Renal cortical epithelial cell (primary cell): Measurements from ENCODE around the gene DIAPH3. TPM values are rescaled to one million over a fixed set of nuclear protein-coding genes. Genes with fewer than 3 reads are reported as not detected.
A peak's percentile ranks its signal among the peaks of the same experiment; 100 is the strongest.
"Not testable (repeated sequence)": the region's sequence is repeated elsewhere in the genome, so short reads cannot be mapped to it uniquely, and the experiment has no call there.

Experiments
- DNase-seq: peaks from one replicate; pipeline ENCODE4 v3.0.0-alpha.2; 2011; ENCODE audit warnings: low read depth
- total RNA-seq: library from RNA; depleted of rRNA; stranded (reverse); fragments of >200 nt; gene quantifications from 2 replicates; pipeline ENCODE4 v1.2.3, GENCODE V29; 2014

DIAPH3 gene
- total RNA-seq, 1 donor from 2014 or later, result 20.8 TPM

DNA sequence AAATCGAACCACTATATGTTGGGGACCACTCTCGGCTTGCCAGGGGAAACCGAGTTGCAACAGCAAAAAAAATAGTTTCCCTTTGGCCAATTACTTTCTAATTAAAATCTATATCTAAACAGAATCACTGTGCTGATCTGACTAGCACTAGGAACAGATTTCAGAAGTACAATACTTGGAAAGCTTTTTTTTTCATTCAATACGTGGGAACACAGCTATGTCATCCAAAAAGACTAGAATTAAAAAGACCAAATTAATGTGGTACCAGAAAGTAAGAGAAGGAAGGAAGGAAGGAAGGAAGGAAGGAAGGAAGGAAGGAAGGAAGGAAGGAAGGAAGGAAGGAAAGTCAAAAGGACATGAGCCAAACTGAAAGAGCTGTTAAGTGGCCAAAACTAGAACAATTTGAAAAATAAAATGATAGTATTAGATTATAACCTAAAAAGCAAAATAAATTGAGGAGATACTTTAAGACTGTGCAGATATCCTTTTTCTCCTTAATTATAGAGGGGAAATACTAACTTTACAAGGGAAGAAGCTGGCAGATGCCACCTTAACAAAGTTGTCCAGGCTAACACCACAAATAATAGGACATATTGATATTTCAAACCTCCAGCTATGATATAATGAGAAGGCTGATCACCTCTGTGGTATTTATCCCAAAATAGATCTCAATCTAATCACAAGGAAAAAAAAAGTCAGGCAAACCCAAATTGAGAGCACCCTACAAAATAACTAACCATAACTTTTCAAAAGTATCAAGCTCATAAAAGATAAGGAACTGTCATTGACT, 63.9 kb downstream of the DIAPH3 start:
- no peak for DNase-seq

DNA sequence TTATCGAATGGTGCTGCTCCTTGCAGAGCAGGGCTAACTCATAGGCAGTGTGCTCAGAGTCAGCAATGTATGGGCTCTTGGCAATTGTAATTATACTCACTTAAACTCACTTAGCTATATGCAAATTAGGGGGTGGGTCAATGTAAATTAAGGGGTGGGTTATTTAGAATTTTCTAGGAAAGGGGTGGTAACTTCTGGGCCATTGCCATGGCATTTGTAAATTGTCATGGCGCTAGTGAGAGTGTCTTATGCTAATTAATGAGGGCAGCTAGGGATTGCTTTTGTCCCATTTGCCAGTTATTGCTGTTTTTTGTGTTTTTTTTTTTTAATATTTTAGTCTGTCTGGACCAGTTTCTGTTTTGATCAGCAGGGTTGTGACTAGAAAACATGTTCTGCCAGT, 68.4 kb downstream of the DIAPH3 start:
- no peak for DNase-seq

DNA sequence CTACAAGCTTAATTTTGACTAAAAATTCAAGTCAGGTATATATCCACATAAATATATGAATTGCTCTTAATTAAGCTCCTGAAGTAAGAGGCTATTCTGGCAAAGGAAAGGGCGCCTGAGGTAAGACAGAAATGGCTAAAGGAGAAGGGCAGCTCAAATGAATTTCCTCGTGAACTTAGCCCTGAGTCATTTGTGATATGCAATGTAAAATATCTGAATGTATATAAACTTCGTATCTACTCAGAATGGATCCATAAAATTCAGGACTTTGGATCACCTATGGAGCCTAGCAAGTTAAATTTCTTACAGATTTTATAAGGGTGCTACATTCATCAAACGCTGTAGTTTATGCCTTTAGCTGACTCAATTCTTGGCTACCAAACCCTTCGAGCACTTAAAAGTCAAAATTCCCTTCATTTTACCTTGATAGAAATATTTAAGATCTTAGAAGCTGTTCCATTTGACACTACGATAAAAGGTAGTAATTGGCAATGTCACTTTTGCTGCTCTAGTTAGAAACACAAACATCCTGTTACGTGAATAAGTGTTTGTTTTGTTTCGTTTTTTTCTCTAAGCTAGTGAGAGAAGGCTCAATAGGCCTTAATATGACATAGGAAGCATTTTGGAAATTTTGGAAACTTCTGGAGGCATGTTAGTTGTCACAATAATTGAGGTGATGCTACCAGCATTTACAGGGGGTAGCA, 69.2 kb downstream of the DIAPH3 start:
- no peak for DNase-seq

DNA sequence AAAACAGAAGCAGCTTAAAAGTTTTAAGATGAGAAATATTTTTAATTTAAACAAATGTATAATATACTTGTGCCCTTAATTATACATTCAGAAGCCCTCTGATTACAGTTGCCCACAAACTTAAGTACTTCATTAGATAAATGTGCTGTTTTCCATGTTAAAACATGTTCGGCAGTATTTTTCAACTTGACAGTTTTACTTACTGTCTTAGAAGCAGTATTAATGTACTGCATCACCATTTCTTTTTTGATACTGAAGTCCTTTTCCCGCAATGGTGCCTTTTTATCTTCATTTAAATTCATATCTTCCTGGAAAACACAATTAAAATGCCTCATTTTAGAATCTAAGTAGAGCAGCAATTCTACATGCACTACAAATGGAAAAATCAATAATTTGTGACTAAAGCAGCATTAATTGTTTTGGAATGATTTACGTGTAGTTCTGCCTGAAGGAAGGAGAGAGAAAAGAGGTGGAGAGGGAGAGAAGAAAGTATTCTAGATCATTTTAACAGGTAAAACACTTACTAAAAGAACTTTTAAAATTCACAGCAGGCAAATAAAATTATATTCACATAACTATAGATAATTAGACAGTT, 70.2 kb downstream of the DIAPH3 start:
- DNase-seq, result no peak

DNA sequence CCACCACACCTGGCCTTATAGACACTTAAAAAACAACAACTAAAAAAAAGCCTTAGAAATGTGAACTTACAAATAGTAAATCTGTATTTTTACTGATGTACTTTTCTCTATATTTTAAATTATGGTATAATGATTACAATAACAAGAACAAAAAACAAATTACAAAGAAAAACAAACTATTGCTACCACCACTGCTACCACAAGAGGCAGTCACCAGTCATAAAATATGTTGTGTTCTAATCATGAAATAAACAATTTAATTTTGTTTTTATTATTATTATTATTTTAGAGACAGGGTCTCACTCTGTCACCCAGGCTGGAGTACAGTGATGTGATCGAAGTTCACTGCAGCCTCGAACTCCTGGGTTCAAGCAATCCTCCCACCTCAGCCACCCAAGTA, 72.2 kb downstream of the DIAPH3 start:
- no peak for DNase-seq

DNA sequence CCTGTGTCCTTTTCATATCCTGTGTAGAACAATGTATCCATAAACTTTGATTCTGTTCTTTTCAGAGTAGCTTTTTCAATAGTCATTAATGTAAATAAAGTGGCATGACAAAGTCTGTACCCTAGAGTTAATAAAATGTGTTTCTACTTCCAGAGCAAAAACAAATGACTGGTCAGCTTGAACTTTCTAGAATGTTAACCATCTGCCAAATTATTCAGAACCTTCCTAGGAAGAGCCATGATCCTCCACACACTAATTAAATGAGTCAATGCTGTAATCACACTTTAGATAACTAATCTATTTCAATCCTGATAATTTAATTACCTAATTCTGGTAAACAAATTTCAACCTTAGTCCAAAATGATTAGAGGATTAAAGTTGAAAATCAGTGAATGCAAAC, 73.2 kb downstream of the DIAPH3 start:
- peak; percentile 63 for DNase-seq

DNA sequence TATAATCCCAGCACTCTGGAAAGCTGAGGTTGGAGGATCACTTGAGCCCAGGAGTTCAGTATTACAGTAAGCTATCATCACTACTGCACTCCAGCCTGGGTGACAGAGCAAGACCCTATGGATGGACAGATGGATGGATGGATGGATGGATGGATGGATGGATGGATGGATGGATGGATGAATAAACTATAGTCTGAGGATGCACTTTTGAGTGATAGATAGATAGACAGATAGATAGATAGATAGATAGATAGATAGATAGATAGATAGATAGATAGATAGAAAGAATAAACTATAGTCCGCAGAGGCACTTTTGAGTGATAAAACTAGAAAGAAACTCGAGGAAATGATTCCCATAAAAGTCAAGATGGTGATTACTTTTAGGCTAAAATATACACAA, 79.9 kb downstream of the DIAPH3 start:
- DNase-seq, result not testable (repeated sequence)

DNA sequence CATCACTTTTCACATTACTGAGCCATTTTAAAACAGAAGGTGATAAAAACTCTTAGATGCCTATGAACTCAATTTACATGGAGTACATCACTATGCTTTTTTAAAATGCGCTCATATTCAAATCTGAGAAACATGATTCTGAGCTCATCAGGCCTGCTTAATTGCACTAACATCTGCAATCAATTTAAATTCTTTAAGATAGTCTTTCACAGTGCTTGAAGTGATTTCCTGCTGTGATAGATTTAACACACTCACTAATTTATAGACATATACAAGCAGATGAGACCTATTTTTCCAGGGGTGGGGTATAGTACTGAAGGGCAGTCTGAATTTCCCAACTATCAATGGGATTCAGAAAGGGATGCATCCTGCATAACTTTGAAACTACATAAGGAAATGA, 82.9 kb downstream of the DIAPH3 start:
- no peak for DNase-seq

DNA sequence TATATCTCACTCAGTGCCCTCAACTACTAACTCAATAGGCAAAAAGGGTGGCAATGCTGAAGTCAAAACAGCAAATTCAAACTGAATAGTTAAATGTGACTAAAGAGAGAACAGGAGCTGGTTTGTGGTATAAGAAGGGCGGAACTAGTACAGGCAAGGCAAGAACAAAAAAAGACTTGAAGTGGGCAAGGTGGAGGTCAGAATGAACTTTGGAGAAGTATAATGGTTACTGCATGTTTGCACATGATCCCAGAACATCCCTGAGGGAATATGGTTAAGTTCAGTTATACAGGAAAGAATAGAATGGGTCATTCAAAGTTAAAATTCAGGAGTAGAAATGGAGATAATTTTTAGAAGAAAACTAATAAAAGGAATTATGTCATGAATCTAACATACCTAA, 85.5 kb downstream of the DIAPH3 start:
- no peak for DNase-seq

DNA sequence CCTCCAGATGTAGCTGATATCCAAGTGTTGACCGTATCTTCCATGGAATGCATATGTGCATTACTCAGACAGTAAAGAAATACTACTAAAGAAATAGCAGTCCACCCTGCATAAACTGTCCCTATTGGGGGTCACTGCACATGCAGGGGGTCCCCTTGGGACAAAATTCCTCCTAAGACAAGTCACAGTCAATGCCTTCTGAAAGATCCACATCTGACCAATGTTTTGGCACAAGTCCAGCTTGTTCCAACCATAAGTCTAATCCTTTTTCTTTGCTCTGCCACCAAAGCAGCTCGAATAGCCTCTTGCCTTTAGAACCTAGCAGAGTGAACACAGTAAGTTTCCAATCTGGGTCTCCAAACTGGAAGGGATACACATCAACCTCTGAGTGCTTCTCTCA, 87.9 kb downstream of the DIAPH3 start:
- DNase-seq, result no peak

DNA sequence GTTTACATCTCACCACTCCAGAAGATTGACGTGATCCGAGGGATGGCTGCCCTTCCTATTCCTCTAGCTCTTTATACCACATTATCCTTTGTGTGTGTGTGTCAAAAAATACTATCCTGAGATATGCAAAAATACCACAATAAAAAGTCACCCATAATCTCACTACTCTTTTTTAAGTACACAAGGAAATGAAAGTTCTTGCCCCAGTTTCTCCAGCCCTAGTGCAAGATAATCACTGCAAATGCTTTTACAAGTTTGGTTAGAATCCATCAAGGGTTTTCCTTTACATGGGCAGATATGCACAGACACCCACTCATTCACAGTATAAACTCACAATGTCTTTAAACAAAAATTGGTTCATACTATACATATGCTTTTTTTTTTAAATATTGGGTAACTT, 89.3 kb downstream of the DIAPH3 start:
- DNase-seq, result no peak

DNA sequence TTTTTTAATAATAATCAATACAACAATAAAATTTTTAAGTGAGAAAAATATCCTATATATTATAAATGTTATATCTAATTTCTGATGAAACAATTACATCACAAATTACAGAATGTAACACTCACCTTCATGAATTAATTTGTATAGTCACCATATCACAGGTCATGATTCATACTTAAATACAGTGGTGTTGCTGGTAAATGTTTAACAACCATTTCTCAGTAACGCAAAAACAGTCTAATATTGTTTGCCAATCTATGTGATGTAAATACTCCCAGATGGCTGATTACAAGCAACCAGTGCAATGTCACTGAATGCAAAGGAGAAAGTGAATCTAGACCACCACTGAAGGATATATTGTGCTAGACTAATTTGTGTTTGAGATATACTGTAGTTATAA, 97.5 kb downstream of the DIAPH3 start:
- DNase-seq, result peak; percentile 68

DNA sequence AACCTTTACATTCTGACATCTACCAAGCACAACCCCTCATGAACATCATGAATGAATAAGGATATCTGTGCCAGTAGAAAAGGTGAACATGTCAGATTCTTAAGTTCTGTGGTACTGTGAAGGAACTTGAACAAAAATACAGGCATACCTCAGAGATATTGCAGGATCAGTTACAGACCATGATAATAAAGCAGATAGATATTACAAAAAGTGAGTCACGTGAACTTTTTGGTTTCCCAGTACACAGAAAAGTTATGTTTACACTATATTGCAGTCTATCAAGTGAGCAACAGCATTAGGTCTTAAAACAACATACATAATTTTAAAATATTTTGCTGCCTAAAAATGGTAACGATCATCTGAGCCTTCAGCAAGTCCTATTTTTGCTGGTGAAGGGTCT, 101.2 kb downstream of the DIAPH3 start:
- no peak for DNase-seq

DNA sequence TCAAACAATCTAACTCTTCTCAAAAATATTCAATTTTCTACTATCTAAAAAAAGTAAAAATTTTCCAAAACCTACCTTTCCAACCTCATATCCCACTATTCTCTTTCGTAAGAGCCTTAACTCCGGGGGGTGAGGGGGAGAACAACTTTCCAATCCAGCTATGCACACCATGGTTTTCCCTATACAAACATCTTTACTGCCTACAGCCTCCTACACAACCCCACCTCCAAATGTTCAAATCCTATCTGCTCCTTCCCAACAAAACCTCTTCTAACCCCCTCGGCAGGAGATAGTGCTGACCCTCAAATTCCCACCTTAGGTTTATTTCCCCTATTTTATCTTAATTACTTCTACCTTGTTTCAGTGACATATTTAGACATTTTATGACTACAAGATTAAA, 102.0 kb downstream of the DIAPH3 start:
- DNase-seq, result no peak

DNA sequence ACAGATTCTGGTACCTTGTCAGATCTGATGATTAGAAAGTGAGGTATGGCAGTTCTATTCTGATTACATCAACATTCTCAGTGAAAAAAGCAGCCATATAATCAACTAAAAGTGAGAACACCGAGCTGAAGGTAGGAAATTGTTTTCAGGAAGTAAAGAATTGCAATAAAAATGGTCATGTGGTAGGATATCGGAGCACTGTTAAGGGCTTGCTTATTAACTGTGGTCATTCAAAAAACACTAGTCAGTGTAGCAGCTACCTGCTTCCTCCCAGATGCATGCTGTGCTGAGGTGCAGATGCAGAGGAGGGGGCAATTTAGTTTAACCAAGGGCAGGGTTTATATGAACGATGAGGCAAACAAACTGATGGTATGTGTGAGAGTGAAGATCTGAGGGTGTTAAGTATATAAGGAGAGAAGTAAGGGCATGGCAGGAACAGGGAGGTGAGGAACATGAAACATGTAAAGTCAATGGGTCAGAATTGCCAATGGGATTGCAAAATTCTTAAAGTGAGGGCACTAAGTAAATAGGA, 111.9 kb downstream of the DIAPH3 start:
- DNase-seq, result peak; percentile 13

DNA sequence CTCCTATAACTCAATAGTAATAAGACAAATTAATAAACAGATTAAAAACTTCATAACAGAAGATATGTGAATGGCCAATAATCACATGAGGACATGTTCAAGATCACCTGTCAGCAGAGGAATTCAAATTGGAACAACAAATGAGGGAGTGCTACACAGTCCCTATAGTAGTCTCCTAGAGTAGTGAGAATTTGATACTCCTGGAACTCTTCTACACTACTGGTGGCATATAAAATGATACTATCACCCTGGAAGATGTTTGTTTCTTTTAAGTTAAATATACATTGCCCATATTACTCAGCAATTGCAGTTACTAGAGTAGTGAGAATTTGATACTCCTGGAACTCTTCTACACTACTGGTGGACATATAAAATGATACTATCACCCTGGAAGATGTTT, 115.4 kb downstream of the DIAPH3 start:
- DNase-seq, result not testable (repeated sequence)

DNA sequence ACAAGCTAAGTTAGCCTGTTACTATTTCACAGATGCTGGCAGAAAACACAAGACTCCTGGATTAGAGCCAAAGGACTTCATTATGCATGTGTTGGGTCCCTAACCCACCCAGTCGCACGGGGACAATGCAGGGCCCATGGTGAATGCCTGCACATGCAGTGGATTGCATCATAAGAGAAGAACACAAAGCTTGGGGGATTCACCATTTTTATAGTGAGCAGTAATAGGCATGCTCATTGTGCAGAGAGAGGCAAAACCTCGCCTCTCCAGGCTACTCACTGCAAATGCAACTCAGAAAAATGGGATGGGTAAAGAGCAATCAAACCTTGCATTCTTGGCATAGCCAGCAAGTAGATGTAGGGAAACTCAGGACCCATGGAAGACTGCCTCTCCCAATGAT, 115.8 kb downstream of the DIAPH3 start:
- peak; percentile 50 for DNase-seq

DNA sequence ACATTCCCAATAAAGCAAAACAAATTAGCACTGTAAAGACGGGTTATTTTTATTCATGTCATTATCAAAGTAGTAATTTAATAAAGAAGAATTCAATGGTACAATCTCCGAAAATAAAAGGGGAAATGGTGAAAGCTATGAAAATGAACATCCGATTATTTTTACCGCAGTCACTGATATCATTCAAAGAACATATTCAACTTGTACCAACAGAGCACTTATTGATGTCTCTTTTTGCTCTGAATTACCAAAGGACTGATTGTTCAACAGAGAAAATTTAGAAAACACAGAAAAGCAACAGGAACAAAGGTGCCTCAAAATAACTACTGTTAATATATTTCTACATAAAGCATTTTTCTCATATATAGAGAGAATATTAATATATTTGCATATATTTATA, 119.4 kb downstream of the DIAPH3 start:
- DNase-seq, result no peak

DNA sequence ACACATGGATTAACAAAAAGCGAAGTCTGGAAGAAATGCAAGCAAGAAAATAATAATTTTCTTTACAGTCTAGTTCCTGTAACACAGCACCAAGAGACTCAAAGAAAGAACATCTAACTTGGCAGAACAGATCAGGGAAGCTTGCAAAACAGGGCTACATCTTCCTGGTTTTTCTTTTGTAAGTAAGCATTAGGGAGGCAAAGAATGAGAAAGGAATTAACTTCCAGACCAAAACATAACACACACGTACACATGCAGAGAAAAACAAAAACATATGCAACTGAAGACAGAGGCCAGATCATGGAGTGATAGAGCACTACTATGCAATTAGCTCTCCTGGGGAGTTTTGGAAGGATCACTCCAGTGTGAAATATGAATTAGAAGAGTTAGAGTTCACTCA, 120.5 kb downstream of the DIAPH3 start:
- DNase-seq, result peak; percentile 9

DNA sequence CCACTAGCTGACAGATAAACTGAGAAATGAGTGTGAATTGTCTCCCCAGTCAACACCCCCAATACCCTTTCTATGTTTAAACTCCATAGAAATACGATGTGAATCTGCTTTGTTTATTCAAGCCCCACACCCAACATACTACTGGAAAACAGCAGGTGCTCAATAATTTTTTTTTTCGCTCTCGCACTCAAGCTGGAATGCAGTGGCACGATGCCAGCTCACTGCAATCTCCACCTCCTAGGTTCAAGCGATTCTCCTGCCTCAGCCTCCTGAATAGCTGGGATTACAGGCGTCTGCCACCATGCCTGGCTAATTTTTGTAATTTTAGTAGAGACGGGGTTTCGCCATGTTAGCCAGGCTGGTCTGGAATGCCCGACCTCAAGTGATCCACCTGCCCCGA, 123.1 kb downstream of the DIAPH3 start:
- DNase-seq, result not testable (repeated sequence)

DNA sequence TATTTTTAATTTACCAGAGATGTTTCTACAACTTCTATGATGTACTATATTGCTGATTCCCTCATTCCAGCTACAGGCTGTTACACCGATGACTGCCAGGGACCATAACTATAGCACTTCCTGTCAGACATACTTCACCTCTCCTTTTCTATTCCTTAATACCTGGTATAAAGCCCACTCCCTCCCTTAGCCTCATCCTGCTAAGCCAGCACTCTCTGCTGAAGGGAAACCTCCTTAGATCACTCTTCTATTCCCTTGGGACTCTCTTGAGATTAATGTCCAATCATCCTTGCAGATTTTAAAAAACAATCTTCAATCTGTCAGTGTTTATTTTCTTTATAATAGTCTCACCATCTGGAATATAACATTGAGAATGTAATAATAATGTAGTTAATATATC, 127.9 kb downstream of the DIAPH3 start:
- DNase-seq, result no peak

DNA sequence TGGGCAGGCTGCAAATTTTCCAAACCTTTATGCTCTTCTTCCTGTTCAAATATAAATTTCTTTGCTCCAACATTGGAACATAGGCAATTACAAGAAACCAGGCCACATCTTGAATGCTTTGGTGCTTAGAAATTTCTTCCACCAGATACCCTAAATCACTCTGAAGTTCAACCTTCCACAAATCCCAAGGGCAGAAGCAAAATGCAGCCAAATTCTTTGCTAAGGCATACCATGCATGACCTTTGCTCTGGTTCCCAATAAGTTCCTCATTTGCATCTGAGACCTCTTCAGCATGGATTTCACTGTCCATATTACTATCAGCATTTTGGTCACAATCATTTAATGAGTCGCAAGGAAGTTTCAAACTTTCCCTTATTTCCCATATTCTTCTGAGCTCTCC, 130.9 kb downstream of the DIAPH3 start:
- DNase-seq, result no peak

DNA sequence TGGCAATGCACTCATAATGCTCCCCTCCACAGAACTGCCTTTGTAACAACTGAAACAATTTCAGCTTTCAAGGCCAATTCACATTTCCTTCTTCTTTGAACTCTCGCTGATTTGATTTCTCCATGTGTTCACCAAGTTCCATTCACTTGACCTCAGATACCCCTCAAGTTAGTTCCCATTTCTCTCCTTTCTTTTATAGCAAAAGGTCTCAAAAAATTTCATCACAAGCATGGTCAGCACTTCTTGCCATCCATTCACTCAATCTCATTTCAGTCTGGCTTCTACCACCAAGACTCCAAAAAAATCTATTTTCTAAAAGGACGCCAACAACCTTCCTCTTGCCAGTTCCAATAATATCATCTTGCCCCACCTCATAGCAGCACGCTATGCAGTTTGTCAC, 135.7 kb downstream of the DIAPH3 start:
- DNase-seq, result no peak
